ENCODE data around the gene ALG12. TPM values are rescaled to one million over a fixed set of nuclear protein-coding genes. Genes with fewer than 3 reads are reported as not detected.
A peak's percentile ranks its signal among the peaks of the same experiment; 100 is the strongest.

The ALG12 gene
- total and polyA plus RNA-seq, 2 of the 13 experiments (the other 11 are each of a cell fraction or from before 2014, with no cell fraction given), result 7.8 to 15.8 TPM

DNA sequence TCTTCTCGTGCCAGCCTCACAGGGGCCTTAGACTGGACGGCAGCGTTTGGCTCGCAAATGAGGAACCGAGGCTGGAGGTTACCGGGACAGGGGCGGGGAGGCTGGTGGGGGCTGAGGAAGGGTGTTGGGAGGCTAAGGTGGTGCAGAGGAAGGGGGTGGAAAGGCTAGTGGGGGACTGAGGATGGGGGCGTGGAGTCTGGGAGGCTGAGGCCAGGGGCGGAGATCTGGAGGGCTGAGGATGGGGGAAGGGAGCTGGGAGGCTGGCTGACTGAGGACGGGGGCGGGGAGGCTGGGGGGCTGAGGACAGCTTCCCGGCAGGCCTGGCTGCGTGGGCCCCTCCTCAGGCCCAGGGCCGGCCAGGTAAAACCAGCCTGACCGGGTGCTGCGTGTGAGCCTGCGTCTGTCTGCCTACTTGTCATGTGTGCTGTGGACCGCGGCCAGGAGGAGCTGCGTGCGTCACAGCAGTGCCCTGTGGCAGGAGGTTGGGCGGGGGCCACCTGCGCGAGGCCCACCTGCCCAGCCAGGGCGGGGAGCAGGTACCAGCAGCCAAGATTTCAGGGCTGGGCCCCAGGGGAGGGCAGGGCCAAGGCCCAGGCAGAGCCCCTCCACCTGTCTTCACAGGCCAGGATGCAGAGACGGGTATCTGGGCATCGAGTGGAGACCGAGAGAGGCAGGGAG, 32.9 kb upstream of the ALG12 start (continued):
- TF ChIP-seq RXRA (CRISPR knock-in tag; IDR thresholded peaks at IDR 0.05) (peak; percentile 26; the same call in 1 of the 2 replicates), ZNF788 (CRISPR knock-in tag; IDR thresholded peaks at IDR 0.05; ENCODE audit: borderline replicate concordance) (peak; percentile 79; the same call in 1 of the 2 replicates), KLF13 (CRISPR knock-in tag; IDR thresholded peaks at IDR 0.05) (no peak), HES4 (CRISPR knock-in tag; IDR thresholded peaks at IDR 0.05; ENCODE audit: borderline replicate concordance) (peak; percentile 57; the same call in 1 of the 2 replicates), POLR2G (IDR thresholded peaks at IDR 0.05; ENCODE audit: low read depth, low read length) (0 out of 2 replicates have a peak, but pooled peaks have one; percentile 29), HNF4A (CRISPR knock-in tag; IDR thresholded peaks at IDR 0.05) (no peak), CHD4 (IDR thresholded peaks at IDR 0.05; ENCODE audit: borderline replicate concordance, low read length) (0 out of 2 replicates have a peak, but pooled peaks have one; percentile 12), THAP11 (CRISPR knock-in tag; IDR thresholded peaks at IDR 0.05) (no peak), CREB1 (IDR thresholded peaks at IDR 0.05) (peak; percentile 45; the same call in 1 of the 2 replicates), CREB1 (CRISPR knock-in tag; IDR thresholded peaks at IDR 0.05) (no peak), ATF4 (CRISPR knock-in tag; IDR thresholded peaks at IDR 0.05) (no peak), TBX2 (CRISPR knock-in tag; IDR thresholded peaks at IDR 0.05; ENCODE audit: borderline replicate concordance) (peak; percentile 32; the same call in 1 of the 2 replicates), MYC (CRISPR knock-in tag; IDR thresholded peaks at IDR 0.05; ENCODE audit: borderline replicate concordance) (peak; percentile 44; the same call in 1 of the 2 replicates), MIER3 (CRISPR knock-in tag; IDR thresholded peaks at IDR 0.05; ENCODE audit: borderline replicate concordance) (no peak), ETV5 (CRISPR knock-in tag; IDR thresholded peaks at IDR 0.05; ENCODE audit: borderline replicate concordance) (0 out of 2 replicates have a peak, but pooled peaks have one; percentile 23), ZNF160 (CRISPR knock-in tag; IDR thresholded peaks at IDR 0.05) (no peak), NRL (CRISPR knock-in tag; IDR thresholded peaks at IDR 0.05; ENCODE audit: borderline replicate concordance) (no peak; the same call in 1 of the 2 replicates), ZNF616 (CRISPR knock-in tag; IDR thresholded peaks at IDR 0.05; ENCODE audit: low read depth) (peak; percentile 60; the same call in 1 of the 2 replicates)
- TF ChIP-seq, protein P1, sequence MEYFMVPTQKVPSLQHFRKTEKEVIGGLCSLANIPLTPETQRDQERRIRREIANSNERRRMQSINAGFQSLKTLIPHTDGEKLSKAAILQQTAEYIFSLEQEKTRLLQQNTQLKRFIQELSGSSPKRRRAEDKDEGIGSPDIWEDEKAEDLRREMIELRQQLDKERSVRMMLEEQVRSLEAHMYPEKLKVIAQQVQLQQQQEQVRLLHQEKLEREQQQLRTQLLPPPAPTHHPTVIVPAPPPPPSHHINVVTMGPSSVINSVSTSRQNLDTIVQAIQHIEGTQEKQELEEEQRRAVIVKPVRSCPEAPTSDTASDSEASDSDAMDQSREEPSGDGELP (IDR thresholded peaks at IDR 0.05; ENCODE audit: borderline replicate concordance, low read depth), result peak; percentile 35; the same call in 1 of the 2 replicates
- TF ChIP-seq, protein P2, sequence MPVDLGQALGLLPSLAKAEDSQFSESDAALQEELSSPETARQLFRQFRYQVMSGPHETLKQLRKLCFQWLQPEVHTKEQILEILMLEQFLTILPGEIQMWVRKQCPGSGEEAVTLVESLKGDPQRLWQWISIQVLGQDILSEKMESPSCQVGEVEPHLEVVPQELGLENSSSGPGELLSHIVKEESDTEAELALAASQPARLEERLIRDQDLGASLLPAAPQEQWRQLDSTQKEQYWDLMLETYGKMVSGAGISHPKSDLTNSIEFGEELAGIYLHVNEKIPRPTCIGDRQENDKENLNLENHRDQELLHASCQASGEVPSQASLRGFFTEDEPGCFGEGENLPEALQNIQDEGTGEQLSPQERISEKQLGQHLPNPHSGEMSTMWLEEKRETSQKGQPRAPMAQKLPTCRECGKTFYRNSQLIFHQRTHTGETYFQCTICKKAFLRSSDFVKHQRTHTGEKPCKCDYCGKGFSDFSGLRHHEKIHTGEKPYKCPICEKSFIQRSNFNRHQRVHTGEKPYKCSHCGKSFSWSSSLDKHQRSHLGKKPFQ (CRISPR knock-in tag; IDR thresholded peaks at IDR 0.05; ENCODE audit: insufficient replicate concordance), result peak; percentile 82
- TF ChIP-seq, protein P3, sequence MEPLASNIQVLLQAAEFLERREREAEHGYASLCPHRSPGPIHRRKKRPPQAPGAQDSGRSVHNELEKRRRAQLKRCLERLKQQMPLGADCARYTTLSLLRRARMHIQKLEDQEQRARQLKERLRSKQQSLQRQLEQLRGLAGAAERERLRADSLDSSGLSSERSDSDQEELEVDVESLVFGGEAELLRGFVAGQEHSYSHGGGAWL (CRISPR knock-in tag; IDR thresholded peaks at IDR 0.05), result no peak
- TF ChIP-seq, protein P4, sequence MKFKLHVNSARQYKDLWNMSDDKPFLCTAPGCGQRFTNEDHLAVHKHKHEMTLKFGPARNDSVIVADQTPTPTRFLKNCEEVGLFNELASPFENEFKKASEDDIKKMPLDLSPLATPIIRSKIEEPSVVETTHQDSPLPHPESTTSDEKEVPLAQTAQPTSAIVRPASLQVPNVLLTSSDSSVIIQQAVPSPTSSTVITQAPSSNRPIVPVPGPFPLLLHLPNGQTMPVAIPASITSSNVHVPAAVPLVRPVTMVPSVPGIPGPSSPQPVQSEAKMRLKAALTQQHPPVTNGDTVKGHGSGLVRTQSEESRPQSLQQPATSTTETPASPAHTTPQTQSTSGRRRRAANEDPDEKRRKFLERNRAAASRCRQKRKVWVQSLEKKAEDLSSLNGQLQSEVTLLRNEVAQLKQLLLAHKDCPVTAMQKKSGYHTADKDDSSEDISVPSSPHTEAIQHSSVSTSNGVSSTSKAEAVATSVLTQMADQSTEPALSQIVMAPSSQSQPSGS (CRISPR knock-in tag; IDR thresholded peaks at IDR 0.05), result no peak
- TF ChIP-seq, protein P5, sequence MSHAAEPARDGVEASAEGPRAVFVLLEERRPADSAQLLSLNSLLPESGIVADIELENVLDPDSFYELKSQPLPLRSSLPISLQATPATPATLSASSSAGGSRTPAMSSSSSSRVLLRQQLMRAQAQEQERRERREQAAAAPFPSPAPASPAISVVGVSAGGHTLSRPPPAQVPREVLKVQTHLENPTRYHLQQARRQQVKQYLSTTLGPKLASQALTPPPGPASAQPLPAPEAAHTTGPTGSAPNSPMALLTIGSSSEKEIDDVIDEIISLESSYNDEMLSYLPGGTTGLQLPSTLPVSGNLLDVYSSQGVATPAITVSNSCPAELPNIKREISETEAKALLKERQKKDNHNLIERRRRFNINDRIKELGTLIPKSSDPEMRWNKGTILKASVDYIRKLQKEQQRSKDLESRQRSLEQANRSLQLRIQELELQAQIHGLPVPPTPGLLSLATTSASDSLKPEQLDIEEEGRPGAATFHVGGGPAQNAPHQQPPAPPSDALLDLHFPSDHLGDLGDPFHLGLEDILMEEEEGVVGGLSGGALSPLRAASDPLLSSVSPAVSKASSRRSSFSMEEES (CRISPR knock-in tag; IDR thresholded peaks at IDR 0.05), result 0 out of 2 replicates have a peak, but pooled peaks have one; percentile 14
